Stimulated activated CD8-positive, alpha-beta memory T cell treated with anti-CD3 and anti-CD28 coated beads, Interleukin-4, amount 100 ng/mL, for 1 hour (primary cell): Measurements from ENCODE around the gene INTS14.

Experiments used
- DNase-seq, 2 donors: peaks; one replicate each; pipeline ENCODE4 v3.0.0-alpha.2; 2020; ENCODE audit warnings: low read depth in 2 of 2, low spot score in 1 of 2

The INTS14 gene

DNA sequence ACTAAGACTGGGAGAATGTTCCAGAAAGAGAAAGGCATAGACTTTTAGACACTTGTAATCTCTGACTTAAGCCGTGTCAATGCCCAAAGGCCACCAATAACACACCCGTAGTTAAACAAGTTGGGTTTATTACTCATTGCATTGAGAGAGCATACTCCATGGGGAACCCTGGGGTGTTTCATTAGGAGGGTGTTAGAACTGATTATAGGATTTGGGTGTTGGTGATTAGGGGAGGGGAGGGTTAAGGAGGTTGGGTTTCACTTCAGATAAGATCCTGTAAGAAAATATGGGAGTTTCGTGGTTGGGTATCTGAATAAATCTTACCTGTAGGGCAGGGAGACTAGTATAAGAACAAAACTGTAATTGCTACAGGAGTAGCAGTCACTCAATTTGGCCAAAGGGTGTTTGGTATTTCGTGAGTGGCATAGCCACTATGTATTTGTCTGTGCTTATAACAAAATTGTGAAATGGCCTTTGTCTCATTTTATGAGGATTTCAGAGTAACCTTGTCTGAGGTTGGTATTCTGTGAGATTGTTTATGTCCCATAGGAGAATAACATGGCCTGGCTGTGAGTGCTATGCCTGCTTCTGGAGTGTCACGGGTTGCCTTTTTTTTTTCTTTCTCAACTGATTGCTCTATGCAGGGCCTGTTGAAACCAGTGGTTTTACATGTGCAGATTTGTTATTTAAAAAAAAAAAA, 77.7 kb downstream of the INTS14 start:
- DNase-seq = no peak

GRCh38 chr15:65532738-65533051, 78.2 kb downstream of the INTS14 start:
- DNase-seq = no peak

DNA sequence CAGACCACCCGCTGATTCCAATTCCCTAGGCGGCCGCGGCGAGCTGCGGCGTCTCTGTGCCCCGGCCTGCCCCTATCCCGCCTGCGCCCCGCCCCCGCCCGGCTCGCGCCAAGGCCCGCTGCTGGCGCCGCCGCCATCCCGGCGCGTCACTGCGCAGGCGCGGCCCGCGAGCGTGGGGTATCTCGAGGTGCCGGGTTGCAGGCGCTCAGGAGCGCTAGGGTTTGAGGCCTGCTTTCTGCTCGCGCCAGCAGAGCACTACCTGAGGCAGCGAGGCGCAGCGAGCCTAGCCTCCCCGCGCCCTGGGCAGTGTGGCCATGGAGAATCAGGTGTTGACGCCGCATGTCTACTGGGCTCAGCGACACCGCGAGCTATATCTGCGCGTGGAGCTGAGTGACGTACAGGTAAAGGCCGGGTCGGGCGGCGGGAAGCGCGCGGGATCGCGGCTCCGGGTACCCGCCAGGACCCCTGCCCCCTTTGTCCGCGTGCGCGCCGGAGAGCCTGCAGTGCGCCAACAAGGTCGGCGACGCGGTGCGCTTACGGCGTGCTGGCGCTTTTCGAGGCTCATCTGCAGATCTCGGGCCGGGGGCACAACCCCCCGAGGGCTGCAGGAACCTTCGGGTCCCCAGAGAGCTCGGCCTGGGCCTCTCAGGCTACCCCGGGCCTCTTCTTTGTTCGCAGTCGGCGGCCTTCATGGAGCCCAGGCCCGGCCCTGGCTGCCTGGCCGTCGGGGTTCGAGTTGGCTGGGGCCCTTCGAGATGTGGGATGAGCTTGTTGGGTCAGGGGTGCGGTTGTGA, 80.4 kb downstream of the INTS14 start, which contains the start of gene HACD3:
HACD3 (plus strand) TSS at position 146 of the 794 bp plus-strand sequence; CDS start at position 315, 169 bp downstream.
- peak; percentile 71 to 82 for DNase-seq

DNA sequence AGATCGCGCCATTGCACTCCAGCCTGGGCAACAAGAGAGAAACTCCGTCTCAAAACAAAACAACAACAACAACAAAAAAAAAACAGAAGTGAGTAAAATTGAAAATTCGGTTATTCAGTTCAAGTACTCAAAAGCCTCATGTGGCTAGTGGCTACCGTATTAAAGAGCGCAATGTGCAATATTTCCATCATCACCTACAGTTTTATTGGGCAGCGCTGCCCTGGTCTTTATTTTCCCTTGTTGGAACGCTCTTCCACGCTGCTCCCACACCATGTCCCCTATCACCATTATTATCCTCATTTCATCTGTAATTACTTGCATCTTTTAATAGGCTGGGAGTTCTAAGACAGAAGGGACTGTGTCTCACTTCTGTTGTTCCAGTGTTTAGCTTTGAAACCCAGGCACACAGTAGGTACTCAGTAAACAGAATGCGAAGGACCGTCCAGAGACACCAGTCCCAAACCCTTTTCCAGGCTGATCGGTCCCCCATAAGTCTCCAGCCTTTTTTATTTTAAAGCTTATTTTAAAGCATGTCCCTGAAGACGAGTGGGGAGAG, 81.1 kb downstream of the INTS14 start:
- no peak for DNase-seq
